ENCODE results near the gene MRPL14.

The MRPL14 gene

GRCh38 chr6:44088827-44089590, 38.2 kb downstream of the MRPL14 start:
- peaks cover 17% of the 10 kb centered on the region for H3K4me1 Mint-ChIP-seq (ENCODE audit: low read depth)
- no peaks in the 10 kb centered on the region for H3K27me3 Mint-ChIP-seq
- H3K9me3 Mint-ChIP-seq: no peaks in the 10 kb centered on the region
- H3K36me3 Mint-ChIP-seq (ENCODE audit: low read depth): no peaks in the 10 kb centered on the region
- no peak overlapping the region for H3K27ac Mint-ChIP-seq
- no peak overlapping the region for H3K4me3 Mint-ChIP-seq

- peaks cover 17% of the 10 kb centered on the region for H3K4me1 Mint-ChIP-seq (ENCODE audit: low read depth)
- H3K36me3 Mint-ChIP-seq (ENCODE audit: low read depth): no peaks in the 10 kb centered on the region
- H3K4me3 Mint-ChIP-seq: no peak overlapping the region
- H3K9me3 Mint-ChIP-seq: no peaks in the 10 kb centered on the region
- H3K27ac Mint-ChIP-seq: no peak overlapping the region
- no peaks in the 10 kb centered on the region for H3K27me3 Mint-ChIP-seq
Observed at GRCh38 chr6:44087623-44088022, 39.6 kb downstream of the MRPL14 start.

GRCh38 chr6:44086931-44087574, 40.2 kb downstream of the MRPL14 start:
- no peak overlapping the region for H3K4me3 Mint-ChIP-seq
- peaks cover 17% of the 10 kb centered on the region for H3K4me1 Mint-ChIP-seq (ENCODE audit: low read depth)
- H3K36me3 Mint-ChIP-seq (ENCODE audit: low read depth): no peaks in the 10 kb centered on the region
- no peaks in the 10 kb centered on the region for H3K27me3 Mint-ChIP-seq
- no peak overlapping the region for H3K27ac Mint-ChIP-seq
- H3K9me3 Mint-ChIP-seq: no peaks in the 10 kb centered on the region

GRCh38 chr6:44085219-44085618, 42.0 kb downstream of the MRPL14 start:
- Mint-ChIP-seq H3K27ac (no peak overlapping the region), H3K9me3 (no peaks in the 10 kb centered on the region), H3K36me3 (ENCODE audit: low read depth) (no peaks in the 10 kb centered on the region), H3K27me3 (no peaks in the 10 kb centered on the region), H3K4me1 (ENCODE audit: low read depth) (peaks cover 10% of the 10 kb centered on the region), H3K4me3 (no peak overlapping the region)

GRCh38 chr6:44084231-44085014, 42.8 kb downstream of the MRPL14 start:
- Mint-ChIP-seq H3K27me3 (no peaks in the 10 kb centered on the region), H3K27ac (peak overlapping the region; percentile 21), H3K4me1 (ENCODE audit: low read depth) (peaks cover 10% of the 10 kb centered on the region), H3K36me3 (ENCODE audit: low read depth) (no peaks in the 10 kb centered on the region), H3K4me3 (no peak overlapping the region), H3K9me3 (no peaks in the 10 kb centered on the region)

GRCh38 chr6:44082872-44083321, 44.4 kb downstream of the MRPL14 start:
- Mint-ChIP-seq H3K27me3 (peaks cover 11% of the 10 kb centered on the region), H3K4me1 (ENCODE audit: low read depth) (peaks cover 10% of the 10 kb centered on the region), H3K36me3 (ENCODE audit: low read depth) (no peaks in the 10 kb centered on the region), H3K4me3 (no peak overlapping the region), H3K9me3 (no peaks in the 10 kb centered on the region), H3K27ac (no peak overlapping the region)

- H3K9me3 Mint-ChIP-seq: no peaks in the 10 kb centered on the region
- no peaks in the 10 kb centered on the region for H3K36me3 Mint-ChIP-seq (ENCODE audit: low read depth)
- H3K4me1 Mint-ChIP-seq (ENCODE audit: low read depth): peaks cover 8% of the 10 kb centered on the region
- H3K27me3 Mint-ChIP-seq: peaks cover 15% of the 10 kb centered on the region
- H3K4me3 Mint-ChIP-seq: no peak overlapping the region
- no peak overlapping the region for H3K27ac Mint-ChIP-seq
Observed at GRCh38 chr6:44081753-44082152, 45.5 kb downstream of the MRPL14 start.

GRCh38 chr6:44080561-44081521, 46.4 kb downstream of the MRPL14 start:
- no peak overlapping the region for H3K4me3 Mint-ChIP-seq
- H3K27me3 Mint-ChIP-seq: peaks cover 15% of the 10 kb centered on the region
- no peaks in the 10 kb centered on the region for H3K9me3 Mint-ChIP-seq
- no peaks in the 10 kb centered on the region for H3K36me3 Mint-ChIP-seq (ENCODE audit: low read depth)
- peaks cover 6% of the 10 kb centered on the region for H3K4me1 Mint-ChIP-seq (ENCODE audit: low read depth)
- H3K27ac Mint-ChIP-seq: peak overlapping the region; percentile 31

GRCh38 chr6:44079672-44080071, 47.6 kb downstream of the MRPL14 start:
- Mint-ChIP-seq H3K4me1 (ENCODE audit: low read depth) (peaks cover 2% of the 10 kb centered on the region), H3K27me3 (peaks cover 15% of the 10 kb centered on the region), H3K27ac (no peak overlapping the region), H3K9me3 (no peaks in the 10 kb centered on the region), H3K4me3 (no peak overlapping the region), H3K36me3 (ENCODE audit: low read depth) (no peaks in the 10 kb centered on the region)

GRCh38 chr6:44078827-44079671, 48.2 kb downstream of the MRPL14 start:
- Mint-ChIP-seq H3K36me3 (ENCODE audit: low read depth) (no peaks in the 10 kb centered on the region), H3K27ac (no peak overlapping the region), H3K9me3 (no peaks in the 10 kb centered on the region), H3K4me3 (no peak overlapping the region), H3K27me3 (peaks cover 15% of the 10 kb centered on the region), H3K4me1 (ENCODE audit: low read depth) (peaks cover 7% of the 10 kb centered on the region)

GRCh38 chr6:44078219-44078826, 48.9 kb downstream of the MRPL14 start:
- Mint-ChIP-seq H3K4me3 (no peak overlapping the region), H3K27me3 (peaks cover 15% of the 10 kb centered on the region), H3K27ac (peak overlapping the region; percentile 21), H3K4me1 (ENCODE audit: low read depth) (peaks cover 14% of the 10 kb centered on the region), H3K36me3 (ENCODE audit: low read depth) (no peaks in the 10 kb centered on the region), H3K9me3 (no peaks in the 10 kb centered on the region)

- Mint-ChIP-seq H3K27me3 (peaks cover 15% of the 10 kb centered on the region), H3K4me3 (no peak overlapping the region)
Observed at GRCh38 chr6:44077214-44077946, 49.9 kb downstream of the MRPL14 start.

More at GRCh38 chr6:44077214-44077946, 49.9 kb downstream of the MRPL14 start:
- no peaks in the 10 kb centered on the region for H3K9me3 Mint-ChIP-seq
- peak overlapping the region; percentile 21 for H3K27ac Mint-ChIP-seq
- H3K4me1 Mint-ChIP-seq (ENCODE audit: low read depth): peaks cover 18% of the 10 kb centered on the region
- H3K36me3 Mint-ChIP-seq (ENCODE audit: low read depth): no peaks in the 10 kb centered on the region
